ENCODE results near the gene PCSK5.

PCSK5 gene

GRCh38 chr9:76198336-76198735 lies 307.9 kb downstream of the PCSK5 start:
- no peak for TF ChIP-seq CTCF (IDR thresholded peaks at IDR 0.05; ENCODE audit: insufficient read depth, low read depth, low read length, missing control alignments)
- H3K4me3 ChIP-seq (ENCODE audit: low read depth, low read length), result no peak overlapping the region
- DNase-seq (ENCODE audit: low read depth), result no peak

- H3K4me3 ChIP-seq (ENCODE audit: low read depth, low read length), result no peak overlapping the region
- no peak for TF ChIP-seq CTCF (IDR thresholded peaks at IDR 0.05; ENCODE audit: insufficient read depth, low read depth, low read length, missing control alignments)
- no peak for DNase-seq (ENCODE audit: low read depth)
Measured at GRCh38 chr9:76200315-76200714, 309.8 kb downstream of the PCSK5 start.

- no peak for TF ChIP-seq CTCF (IDR thresholded peaks at IDR 0.05; ENCODE audit: insufficient read depth, low read depth, low read length, missing control alignments)
- no peak overlapping the region for H3K4me3 ChIP-seq (ENCODE audit: low read depth, low read length)
- DNase-seq (ENCODE audit: low read depth), result no peak
Measured at GRCh38 chr9:76200745-76201144, 310.3 kb downstream of the PCSK5 start.

GRCh38 chr9:76203373-76203772 lies 312.9 kb downstream of the PCSK5 start:
- TF ChIP-seq CTCF (IDR thresholded peaks at IDR 0.05; ENCODE audit: insufficient read depth, low read depth, low read length, missing control alignments), result no peak
- DNase-seq (ENCODE audit: low read depth), result no peak
- no peak overlapping the region for H3K4me3 ChIP-seq (ENCODE audit: low read depth, low read length)

GRCh38 chr9:76206821-76207220 lies 316.3 kb downstream of the PCSK5 start:
- DNase-seq (ENCODE audit: low read depth), result no peak
- TF ChIP-seq CTCF (IDR thresholded peaks at IDR 0.05; ENCODE audit: insufficient read depth, low read depth, low read length, missing control alignments), result no peak
- no peak overlapping the region for H3K4me3 ChIP-seq (ENCODE audit: low read depth, low read length)

- DNase-seq (ENCODE audit: low read depth), result no peak
- no peak for TF ChIP-seq CTCF (IDR thresholded peaks at IDR 0.05; ENCODE audit: insufficient read depth, low read depth, low read length, missing control alignments)
- H3K4me3 ChIP-seq (ENCODE audit: low read depth, low read length), result no peak overlapping the region
Measured at GRCh38 chr9:76213751-76214150, 323.3 kb downstream of the PCSK5 start.

- DNase-seq (ENCODE audit: low read depth), result no peak
- TF ChIP-seq CTCF (IDR thresholded peaks at IDR 0.05; ENCODE audit: insufficient read depth, low read depth, low read length, missing control alignments), result no peak
- no peak overlapping the region for H3K4me3 ChIP-seq (ENCODE audit: low read depth, low read length)
Measured at GRCh38 chr9:76215066-76215465, 324.6 kb downstream of the PCSK5 start.

Measured in GM12865 (cell line).